Myocyte (in vitro differentiated cells): ENCODE results near the gene ADARB1. TPM values are rescaled to one million over a fixed set of nuclear protein-coding genes. Genes with fewer than 3 reads are reported as not detected.

Source experiments
- DNase-seq: peaks from one replicate; pipeline ENCODE4 v3.0.0-alpha.2; 2012; ENCODE audit warnings: low read depth
- total RNA-seq: library from RNA; depleted of rRNA; stranded (reverse); fragments of >200 nt; gene quantifications from 2 replicates; pipeline ENCODE4 v1.2.3, GENCODE V29; 2014

ADARB1 gene
- total RNA-seq, 1 donor from 2014 or later: 15.9 TPM

GRCh38 chr21:45190013-45190412, 115.6 kb downstream of the ADARB1 start:
- DNase-seq: no peak

GRCh38 chr21:45192332-45192731, 118.0 kb downstream of the ADARB1 start:
- DNase-seq: no peak

- no peak for DNase-seq
Observed at GRCh38 chr21:45196620-45197019, 122.2 kb downstream of the ADARB1 start.

DNA sequence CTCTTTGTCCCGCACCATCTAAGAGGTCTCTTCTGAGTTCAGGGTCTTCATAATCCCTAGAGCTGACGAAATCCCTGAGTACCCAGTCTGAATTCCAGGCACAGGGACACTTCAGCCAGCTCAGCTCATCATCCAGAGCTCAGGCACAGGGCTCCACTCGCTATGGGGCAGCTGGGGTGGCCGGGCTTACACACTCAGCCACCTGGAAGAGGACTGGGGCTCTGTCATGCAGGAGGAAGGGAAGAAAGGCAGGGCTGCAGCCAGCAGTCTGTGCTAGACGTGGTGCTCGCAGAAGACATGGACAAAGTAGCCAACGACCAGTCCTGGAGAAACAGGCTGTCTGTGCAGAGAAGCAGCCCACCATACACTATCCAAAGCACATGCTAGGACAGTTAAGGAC, 124.8 kb downstream of the ADARB1 start:
- DNase-seq: no peak

- DNase-seq: no peak
Observed at GRCh38 chr21:45200031-45200430, 125.7 kb downstream of the ADARB1 start.

- peak; percentile 51 for DNase-seq
Observed at GRCh38 chr21:45200581-45201296, 126.4 kb downstream of the ADARB1 start.

GRCh38 chr21:45202344-45202743, 128.0 kb downstream of the ADARB1 start:
- no peak for DNase-seq

GRCh38 chr21:45202889-45203288, 128.5 kb downstream of the ADARB1 start:
- no peak for DNase-seq

- no peak for DNase-seq
Observed at GRCh38 chr21:45203983-45204382, 129.6 kb downstream of the ADARB1 start.

DNA sequence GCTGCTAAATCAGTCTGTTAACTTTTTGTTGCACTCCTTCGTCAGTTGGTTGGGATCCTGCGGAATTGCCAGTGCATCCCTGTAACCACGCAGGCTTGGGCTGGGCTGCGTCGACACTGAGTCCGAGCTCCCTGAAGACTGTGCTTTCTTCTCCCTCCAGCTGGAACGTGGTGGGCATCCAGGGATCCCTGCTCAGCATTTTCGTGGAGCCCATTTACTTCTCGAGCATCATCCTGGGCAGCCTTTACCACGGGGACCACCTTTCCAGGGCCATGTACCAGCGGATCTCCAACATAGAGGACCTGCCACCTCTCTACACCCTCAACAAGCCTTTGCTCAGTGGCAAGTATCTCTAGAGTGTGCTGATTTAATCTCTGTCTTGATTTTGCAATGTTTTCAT, 130.0 kb downstream of the ADARB1 start:
- DNase-seq: no peak

DNA sequence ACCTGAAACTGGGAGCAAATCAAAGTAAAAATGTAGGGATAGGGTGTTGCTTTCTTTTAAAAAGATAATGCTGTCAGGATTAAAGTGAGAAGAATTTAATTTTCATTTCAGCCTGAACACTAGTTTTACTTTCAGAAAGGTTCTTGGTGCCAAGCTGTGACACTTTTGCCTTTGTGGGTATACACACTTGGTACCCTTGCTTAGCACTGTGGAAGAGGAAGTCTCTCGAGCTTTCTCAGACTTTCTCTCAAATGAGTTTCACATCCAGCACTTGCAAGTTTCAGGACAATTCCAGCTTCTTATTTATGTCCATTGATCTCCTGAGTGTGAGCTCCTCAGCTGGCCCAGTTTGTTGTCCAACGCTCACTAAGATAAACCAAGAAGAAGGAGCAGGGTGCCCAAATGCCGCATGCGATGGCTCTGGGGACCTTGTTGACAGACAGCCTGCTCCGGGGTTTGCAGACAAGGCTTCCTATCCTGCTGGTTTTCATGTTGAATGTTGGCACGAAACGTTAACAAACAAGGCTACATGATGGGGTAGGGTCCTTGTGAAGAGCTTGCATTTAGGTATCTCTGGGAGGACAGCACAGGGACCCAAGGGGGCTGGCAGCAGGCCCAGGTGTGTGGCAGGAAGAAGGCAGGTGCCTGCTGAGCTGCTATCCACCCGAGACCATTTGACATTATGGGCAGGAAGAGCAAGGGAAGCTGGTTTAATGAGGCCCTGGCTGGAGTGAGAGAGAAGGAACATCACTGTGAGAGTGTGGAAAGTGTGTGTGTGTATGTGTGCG, 133.7 kb downstream of the ADARB1 start:
- DNase-seq: no peak

DNA sequence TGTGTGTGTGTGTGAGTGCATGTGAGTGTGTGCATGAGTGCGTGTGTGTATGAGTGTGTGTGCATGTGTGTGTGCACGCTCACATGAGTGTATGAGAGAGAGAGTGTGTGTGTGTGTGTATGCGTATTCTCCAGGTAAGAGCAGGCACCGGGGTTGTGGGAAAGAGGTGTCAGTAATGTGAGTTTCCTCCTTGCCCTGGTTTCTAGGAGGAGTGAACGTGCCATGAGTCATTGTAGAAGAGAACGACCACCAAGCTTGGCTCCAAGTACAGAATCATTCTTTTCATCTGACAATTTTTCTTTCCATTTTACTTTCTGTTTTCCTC, 134.2 kb downstream of the ADARB1 start:
- no peak for DNase-seq

GRCh38 chr21:45209046-45209445, 134.7 kb downstream of the ADARB1 start:
- peak; percentile 16 for DNase-seq

DNA sequence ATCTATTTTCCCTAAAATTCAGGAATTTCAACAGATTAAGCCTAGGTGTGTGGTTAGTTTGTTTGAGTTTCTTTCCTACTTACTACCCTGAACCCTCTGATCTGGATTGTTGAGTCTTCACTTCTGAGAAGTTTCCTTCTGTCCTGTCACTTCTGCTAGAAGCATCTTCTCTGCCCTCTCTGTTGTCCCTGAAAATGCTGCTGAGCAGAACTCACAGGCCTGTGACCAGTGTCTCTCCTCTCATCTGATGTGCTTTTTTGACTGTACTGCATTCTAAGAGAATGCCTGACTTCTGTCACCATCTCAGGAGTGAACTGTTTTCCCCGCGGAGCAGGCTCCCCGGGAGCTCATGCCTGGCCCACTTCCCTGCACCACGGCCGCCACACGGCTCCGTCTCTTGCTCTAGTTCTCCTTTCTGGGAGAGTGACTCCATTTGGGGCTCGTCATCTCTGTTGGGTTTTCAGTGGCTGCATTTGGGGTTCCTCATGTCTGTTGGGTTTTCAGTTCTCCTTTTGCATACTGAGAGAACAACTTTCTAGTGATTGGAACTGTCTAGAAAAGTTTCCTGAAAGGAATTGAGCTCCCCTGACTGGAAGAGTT, 135.4 kb downstream of the ADARB1 start:
- no peak for DNase-seq

GRCh38 chr21:45210461-45210983, 136.1 kb downstream of the ADARB1 start:
- DNase-seq: no peak

DNA sequence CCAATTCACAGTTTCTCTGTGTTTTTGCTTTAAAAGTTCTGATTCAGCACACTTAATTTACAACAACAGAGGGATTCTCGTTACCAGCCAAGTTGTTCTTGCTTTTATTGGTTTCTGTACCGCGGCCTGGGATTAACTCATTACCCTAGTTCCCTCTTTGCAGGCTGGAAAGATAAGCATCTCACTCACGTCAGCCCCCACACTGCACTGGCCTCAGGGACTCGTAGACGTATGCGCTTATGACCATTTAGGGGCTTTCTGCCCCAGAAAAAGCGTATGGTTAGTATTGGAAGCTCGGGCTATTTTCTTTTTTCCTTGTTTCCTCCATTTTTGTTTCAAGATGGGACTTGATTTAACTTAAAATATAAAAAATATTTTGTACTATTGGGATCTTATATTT, 137.3 kb downstream of the ADARB1 start:
- DNase-seq: no peak

GRCh38 chr21:45213392-45213791, 139.0 kb downstream of the ADARB1 start:
- DNase-seq: no peak

- no peak for DNase-seq
Observed at GRCh38 chr21:45215213-45215612, 140.8 kb downstream of the ADARB1 start.

DNA sequence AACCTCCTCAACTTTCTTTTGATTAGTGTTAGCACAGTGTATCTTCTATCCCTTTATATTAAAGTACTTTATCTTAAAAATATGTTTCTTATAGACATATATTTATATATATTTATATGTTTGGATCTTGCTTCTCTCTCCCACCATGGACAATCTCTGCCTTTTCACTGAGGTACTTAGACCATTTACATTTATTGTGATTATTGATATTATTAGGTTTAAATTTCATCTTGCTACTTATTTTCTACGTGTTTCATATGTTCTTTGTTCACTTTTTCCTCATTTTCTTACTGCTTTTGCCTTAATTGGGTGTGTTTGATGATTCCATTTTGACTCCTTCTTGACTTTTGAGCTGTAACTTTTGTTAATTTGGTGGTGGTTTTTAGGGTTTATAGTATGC, 142.6 kb downstream of the ADARB1 start:
- no peak for DNase-seq

DNA sequence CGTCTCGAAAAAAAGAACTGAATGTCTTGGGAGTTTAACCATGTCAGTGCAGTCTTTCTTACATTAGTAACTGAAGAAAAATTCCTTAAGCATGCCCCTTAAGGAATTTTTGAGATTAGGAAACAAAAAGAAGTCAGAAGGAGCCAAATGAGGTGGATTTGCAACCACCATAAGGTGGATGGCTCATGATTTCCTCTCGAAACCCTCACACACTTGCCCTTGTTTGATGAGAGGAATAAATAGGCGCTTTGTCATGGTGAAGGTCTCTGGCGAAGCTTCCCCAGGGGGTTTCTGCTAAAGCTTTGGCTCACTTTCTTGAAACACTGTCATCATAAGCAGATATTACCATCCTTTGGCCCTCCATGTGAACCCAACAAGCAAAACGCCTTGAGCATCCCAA, 145.1 kb downstream of the ADARB1 start:
- no peak for DNase-seq

DNA sequence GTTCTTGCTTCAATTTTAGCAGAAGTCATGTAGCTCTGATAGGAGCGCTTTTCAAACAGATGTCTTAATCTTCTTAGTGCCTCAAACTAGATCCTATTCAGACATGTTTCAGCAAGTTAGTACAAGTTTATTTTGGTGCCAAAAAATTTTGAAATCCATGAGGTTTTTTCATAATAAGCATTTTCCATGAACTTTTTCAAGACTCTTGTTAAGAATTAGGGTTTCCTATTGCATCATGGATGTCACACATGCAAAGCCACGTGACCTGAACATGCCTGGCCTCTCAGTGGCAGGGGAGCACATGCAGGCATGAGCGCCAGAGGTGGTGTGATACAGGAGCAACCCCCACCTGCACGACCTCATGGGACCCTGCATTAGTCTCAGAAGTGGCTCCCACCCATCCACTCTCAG, 145.7 kb downstream of the ADARB1 start:
- DNase-seq: no peak
